OCI-LY7 (cell line): ENCODE data around the gene CRHR1. TPM values are rescaled to one million over a fixed set of nuclear protein-coding genes. Genes with fewer than 3 reads are reported as not detected.

Experiments
- BruUV-seq: library from RNA; stranded (reverse); fragments of 400-500 nt; replicated peaks from 2 replicates; lab custom pipeline; 2021; lab: Mats Ljungman, UMichigan
- CTCF ChIA-PET: fragments of 300-600 bp; sonication (Branson Sonifier 250); formaldehyde crosslinking; loops from one replicate; lab custom pipeline; 2022; ENCODE audit warnings: antibody characterized with exemption; ENCODE audit not compliant: unreplicated experiment; lab: Charles Lee
- POLR2A ChIA-PET: fragments of 300-600 bp; sonication (Branson Sonifier 250); formaldehyde crosslinking; loops from one replicate; lab custom pipeline; 2022; ENCODE audit warnings: antibody characterized with exemption; lab: Charles Lee
- DNase-seq: peaks from one replicate; pipeline ENCODE4 v3.0.0-alpha.2; 2015; ENCODE audit warnings: low spot score
- H2AFZ ChIP-seq: fragments of 200-600 bp; sonication (generic), shearing (Covaris generic); 2 replicates; pipeline ENCODE4 v1.6.1; 2014; ENCODE audit warnings: mild to moderate bottlenecking, antibody characterized with exemption, low read length, moderate library complexity
- H3K27ac ChIP-seq: fragments of 200-600 bp; sonication (generic); 2 replicates; pipeline ENCODE4 v1.5.1; 2014; ENCODE audit warnings: mixed run types, low read depth, mild to moderate bottlenecking, moderate library complexity, low read length, inconsistent platforms; ENCODE audit not compliant: poor library complexity, severe bottlenecking
- H3K36me3 ChIP-seq: fragments of 200-600 bp; sonication (generic); 2 replicates; pipeline ENCODE4 v1.6.1; 2014; ENCODE audit warnings: mild to moderate bottlenecking, antibody characterized with exemption, low read length, moderate library complexity, mixed read lengths; ENCODE audit not compliant: insufficient read depth
- H3K4me1 ChIP-seq: fragments of 200-600 bp; sonication (generic); 2 replicates; pipeline ENCODE4 v1.5.1; 2014; ENCODE audit warnings: mild to moderate bottlenecking, low read length; ENCODE audit not compliant: insufficient read depth, poor library complexity, severe bottlenecking
- H3K4me2 ChIP-seq: fragments of 200-600 bp; sonication (generic); 2 replicates; pipeline ENCODE4 v1.6.1; 2014; ENCODE audit warnings: mild to moderate bottlenecking, low read length
- H3K4me3 ChIP-seq: fragments of 200-600 bp; sonication (generic); 2 replicates; pipeline ENCODE4 v1.5.1; 2014; ENCODE audit warnings: mild to moderate bottlenecking, low read depth, low read length; ENCODE audit not compliant: poor library complexity, severe bottlenecking
- H3K79me2 ChIP-seq: fragments of 200-600 bp; sonication (generic); 2 replicates; pipeline ENCODE4 v1.6.1; 2016; ENCODE audit warnings: low read depth, mild to moderate bottlenecking, low read length, moderate library complexity, mixed read lengths; ENCODE audit not compliant: insufficient read depth
- H3K9me2 ChIP-seq: fragments of 200-600 bp; sonication (generic); 2 replicates; pipeline ENCODE4 v1.6.1; 2016; ENCODE audit warnings: mild to moderate bottlenecking, low read length, mixed read lengths; ENCODE audit not compliant: insufficient read depth
- H3K9me3 ChIP-seq: fragments of 200-600 bp; sonication (generic); 2 replicates; pipeline ENCODE4 v1.6.1; 2014; ENCODE audit warnings: mild to moderate bottlenecking, mixed run types, low read length, mixed read lengths
- H4K20me1 ChIP-seq: fragments of 200-600 bp; sonication (generic); 2 replicates; pipeline ENCODE4 v1.6.1; 2014; ENCODE audit warnings: mild to moderate bottlenecking, antibody characterized with exemption, low read length, moderate library complexity, mixed read lengths; ENCODE audit not compliant: insufficient read depth
- CTCF ChIP-seq: fragments of 200-600 bp; sonication (generic); conservative IDR thresholded peaks from 2 replicates; pipeline ENCODE4 v1.5.1; 2014; ENCODE audit warnings: mild to moderate bottlenecking, antibody characterized with exemption, low read length, moderate library complexity, mixed read lengths
- EZH2phosphoT487 ChIP-seq: fragments of 200-600 bp; sonication (generic); IDR thresholded peaks from 2 replicates; pipeline ENCODE4 v1.6.1; 2018; ENCODE audit warnings: low read depth, borderline replicate concordance, mild to moderate bottlenecking, mixed run types, antibody characterized with exemption, low read length, moderate library complexity, mixed read lengths
- intact Hi-C: fragments of 100-400 bp; cut with micrococcal nuclease; formaldehyde crosslinking; loops from one replicate; pipeline ENCODE4 v1.10.0; 2022; ENCODE audit not compliant: unreplicated experiment
- total RNA-seq, 2 experiments: library from RNA; depleted of rRNA in 1 of 2; stranded (reverse); fragments of >200 nt in 1 of 2; shearing (Covaris generic) in 1 of 2; gene quantifications; 2 replicates each; pipeline ENCODE4 v1.2.3, GENCODE V29; 2014 to 2022

The CRHR1 gene
- total RNA-seq, 2 experiments from 2014 or later, result not detected

- ChIA-PET CTCF (no interaction called here), POLR2A (no interaction called here)
- no peak overlapping the region for H3K27ac ChIP-seq
- DNase-seq, result no peak
- no peaks in the 10 kb centered on the region for H3K4me1 ChIP-seq
- no peak overlapping the region for H3K4me3 ChIP-seq
- BruUV-seq, result no TSS peak
- H3K9me3 ChIP-seq, result no peaks in the 10 kb centered on the region
- no peaks in the 10 kb centered on the region for H3K79me2 ChIP-seq
- no peak overlapping the region for H2AFZ ChIP-seq
- TF ChIP-seq CTCF, result no peak
- no peak for TF ChIP-seq EZH2phosphoT487
- intact Hi-C loops, result no loop called here
- no peaks in the 10 kb centered on the region for H3K36me3 ChIP-seq
- no peaks in the 10 kb centered on the region for H4K20me1 ChIP-seq
- H3K4me2 ChIP-seq, result no peak overlapping the region
- no peaks in the 10 kb centered on the region for H3K9me2 ChIP-seq
These were observed 51.4 kb downstream of the CRHR1 start for GRCh38 chr17:45835481-45835880.

GRCh38 chr17:45836047-45837044, 52.2 kb downstream of the CRHR1 start:
- intact Hi-C loops, result no loop called here
- no TSS peak for BruUV-seq
- H3K27ac ChIP-seq, result no peak overlapping the region
- DNase-seq, result no peak
- H3K9me3 ChIP-seq, result no peaks in the 10 kb centered on the region
- H3K4me2 ChIP-seq, result no peak overlapping the region
- no peaks in the 10 kb centered on the region for H3K4me1 ChIP-seq
- H3K9me2 ChIP-seq, result no peaks in the 10 kb centered on the region
- POLR2A ChIA-PET, result no interaction called here
- no peak overlapping the region for H2AFZ ChIP-seq
- TF ChIP-seq CTCF, result no peak
- TF ChIP-seq EZH2phosphoT487, result no peak
- H3K79me2 ChIP-seq, result no peaks in the 10 kb centered on the region
- H4K20me1 ChIP-seq, result no peaks in the 10 kb centered on the region
- CTCF ChIA-PET, result no interaction called here
- no peak overlapping the region for H3K4me3 ChIP-seq
- no peaks in the 10 kb centered on the region for H3K36me3 ChIP-seq

- Histone ChIP-seq H3K4me1 (no peaks in the 10 kb centered on the region), H3K4me3 (no peak overlapping the region), H3K27ac (no peak overlapping the region), H2AFZ (no peak overlapping the region), H3K9me3 (no peaks in the 10 kb centered on the region), H3K79me2 (no peaks in the 10 kb centered on the region), H3K9me2 (no peaks in the 10 kb centered on the region), H3K36me3 (no peaks in the 10 kb centered on the region), H4K20me1 (no peaks in the 10 kb centered on the region), H3K4me2 (no peak overlapping the region)
- ChIA-PET POLR2A (no interaction called here), CTCF (no interaction called here)
- no peak for DNase-seq
- no peak for TF ChIP-seq EZH2phosphoT487
- no peak for TF ChIP-seq CTCF
- intact Hi-C loops, result no loop called here
- BruUV-seq, result no TSS peak
These were observed 53.1 kb downstream of the CRHR1 start for GRCh38 chr17:45837187-45837586.
